HepG2 (cell line): Measurements from ENCODE around the gene MFAP3L. TPM values are rescaled to one million over a fixed set of nuclear protein-coding genes. Genes with fewer than 3 reads are reported as not detected.

Experiments
- AGO1 ChIP-seq: fragments of 200-400 bp; formaldehyde crosslinking; IDR thresholded peaks from 2 replicates; pipeline ENCODE4 v1.6.1; 2017; ENCODE audit warnings: mild to moderate bottlenecking, low read depth, low read length, moderate library complexity; ENCODE audit not compliant: poor library complexity, severe bottlenecking
- ATF5 ChIP-seq: sonication (generic); formaldehyde crosslinking; IDR thresholded peaks from 2 replicates; pipeline ENCODE4 v1.4.0; 2020; ENCODE audit warnings: mild to moderate bottlenecking, low read depth, missing genetic modification reagents
- ATF7 ChIP-seq, 2 experiments: fragments of 450-650 bp in 1 of 2; sonication (generic) in 1 of 2; formaldehyde crosslinking in 1 of 2; IDR thresholded peaks; 2 replicates each; pipeline versions ENCODE4 v1.4.0 to v1.6.1; 2016 to 2020; ENCODE audit warnings: antibody characterized with exemption in 1 of 2, mild to moderate bottlenecking in 1 of 2, missing genetic modification reagents in 1 of 2
- CTCF ChIP-seq: sonication (generic); formaldehyde crosslinking; IDR thresholded peaks from 2 replicates; pipeline ENCODE4 v1.5.0; 2020; ENCODE audit warnings: mild to moderate bottlenecking, missing genetic modification reagents, moderate library complexity
- FOXP1 ChIP-seq, 2 experiments: fragments of 450-650 bp in 1 of 2; IDR thresholded peaks; 2 replicates each; pipeline ENCODE4 v1.6.1; 2017 to 2018; ENCODE audit warnings: antibody characterized with exemption in 1 of 2
- GZF1 ChIP-seq: sonication (generic); formaldehyde crosslinking; IDR thresholded peaks from 2 replicates; pipeline ENCODE4 v1.5.1; 2020; ENCODE audit warnings: mild to moderate bottlenecking, missing genetic modification reagents
- JARID2 ChIP-seq: sonication (generic); formaldehyde crosslinking; IDR thresholded peaks from 2 replicates; pipeline ENCODE4 v1.8.1; 2023; ENCODE audit warnings: missing genetic modification reagents, inconsistent platforms; ENCODE audit not compliant: insufficient replicate concordance
- KLF16 ChIP-seq, 2 experiments: sonication (generic) in 1 of 2; formaldehyde crosslinking in 1 of 2; IDR thresholded peaks; 2 replicates each; pipeline versions ENCODE4 v1.6.1 to v1.8.0; 2016 to 2023; ENCODE audit warnings: missing genetic modification reagents in 2 of 2, missing compliant biosample characterization in 1 of 2
- LBX2 ChIP-seq: sonication (generic); formaldehyde crosslinking; IDR thresholded peaks from 2 replicates; pipeline ENCODE4 v1.5.0; 2020; ENCODE audit warnings: missing genetic modification reagents, mild to moderate bottlenecking, borderline replicate concordance
- MTERF4 ChIP-seq: sonication (generic); formaldehyde crosslinking; IDR thresholded peaks from 2 replicates; pipeline ENCODE4 v1.8.0; 2023; ENCODE audit warnings: mild to moderate bottlenecking, missing genetic modification reagents
- MXD1 ChIP-seq: sonication (generic); formaldehyde crosslinking; IDR thresholded peaks from 2 replicates; pipeline ENCODE4 v1.4.0; 2020; ENCODE audit warnings: mild to moderate bottlenecking, missing genetic modification reagents
- NCOA5 ChIP-seq: sonication (generic); formaldehyde crosslinking; IDR thresholded peaks from 2 replicates; pipeline ENCODE4 v1.4.0; 2020; ENCODE audit warnings: missing genetic modification reagents
- NFIB ChIP-seq: sonication (generic); formaldehyde crosslinking; IDR thresholded peaks from 2 replicates; pipeline ENCODE4 v1.9.0; 2021; ENCODE audit warnings: missing genetic modification reagents, mild to moderate bottlenecking, borderline replicate concordance
- NFKBIZ ChIP-seq: IDR thresholded peaks from 2 replicates; pipeline ENCODE4 v1.6.1; 2018; ENCODE audit warnings: missing genetic modification reagents, missing compliant biosample characterization
- SMARCE1 ChIP-seq: fragments of 450-650 bp; IDR thresholded peaks from 2 replicates; pipeline ENCODE4 v1.6.1; 2017; ENCODE audit warnings: borderline replicate concordance
- SRF ChIP-seq: IDR thresholded peaks from 2 replicates; pipeline ENCODE4 v1.6.1; 2011; ENCODE audit warnings: mild to moderate bottlenecking, low read depth, low read length, moderate library complexity
- TFE3 ChIP-seq: IDR thresholded peaks from 2 replicates; pipeline ENCODE4 v1.6.1; 2016
- ZBTB44 ChIP-seq: sonication (generic); formaldehyde crosslinking; IDR thresholded peaks from 2 replicates; pipeline ENCODE4 v1.4.0; 2020; ENCODE audit warnings: missing genetic modification reagents
- ZNF678 ChIP-seq: sonication (generic); formaldehyde crosslinking; IDR thresholded peaks from 2 replicates; pipeline ENCODE4 v1.4.0; 2020; ENCODE audit warnings: mild to moderate bottlenecking, missing genetic modification reagents
- ZSCAN12 ChIP-seq: sonication (generic); formaldehyde crosslinking; IDR thresholded peaks from 2 replicates; pipeline ENCODE4 v1.9.0; 2021; ENCODE audit warnings: mild to moderate bottlenecking, missing genetic modification reagents
- polyA plus RNA-seq, 8 experiments: library from polyadenylated mRNA; depleted of rRNA in 3 of 8; stranded (reverse) in 7 of 8; unstranded in 1 of 8; fragments of >200 nt; fragmentation: Illumina TruSeq in 4 of 8; extraction: Trizol in 4 of 8; gene quantifications; 2 replicates each; pipeline versions ENCODE4 v1.2.1 to v1.2.3, GENCODE V29; 2011 to 2016; ENCODE audit warnings: low read depth in 4 of 8, missing spikeins in 1 of 8, mixed read lengths in 1 of 8; ENCODE audit not compliant: insufficient read depth in 1 of 8
- total RNA-seq, 5 experiments: library from RNA; depleted of rRNA; stranded (reverse); fragments of >200 nt; fragmentation: Illumina TruSeq; extraction: Trizol; gene quantifications; 2 replicates each; pipeline ENCODE4 v1.2.3, GENCODE V29; 2016; ENCODE audit warnings: low read depth in 1 of 5

MFAP3L gene
- total and polyA plus RNA-seq, 2 of the 13 experiments (the other 11 are each of a cell fraction or from before 2014, with no cell fraction given), result 1.5 to 3.6 TPM

GRCh38 chr4:170026253-170027021 is at the start of gene MFAP3L (continued):
- TF ChIP-seq TFE3 (CRISPR knock-in tag) (no peak), KLF16 (CRISPR knock-in tag; IDR thresholded peaks at IDR 0.05) (no peak), ZNF678 (no peak), MTERF4 (CRISPR knock-in tag) (no peak), ATF7 (IDR thresholded peaks at IDR 0.05) (no peak), ATF7 (CRISPR knock-in tag; IDR thresholded peaks at IDR 0.05) (no peak), LBX2 (CRISPR knock-in tag) (no peak), NFKBIZ (no peak), ZBTB44 (CRISPR knock-in tag) (no peak), NCOA5 (no peak), ATF5 (CRISPR knock-in tag) (no peak), MXD1 (peak; percentile 50; the same call in 1 of the 2 replicates), JARID2 (CRISPR knock-in tag) (no peak), GZF1 (CRISPR knock-in tag) (no peak), CTCF (CRISPR knock-in tag) (peak; percentile 40; the same call in 1 of the 2 replicates), SRF (no peak), SMARCE1 (no peak), NFIB (CRISPR knock-in tag) (no peak), FOXP1 (IDR thresholded peaks at IDR 0.05) (no peak), FOXP1 (CRISPR knock-in tag; IDR thresholded peaks at IDR 0.05) (no peak), ZSCAN12 (CRISPR knock-in tag) (no peak), AGO1 (no peak)
